Measurements from ENCODE around the gene PRDX4.
A peak's percentile ranks its signal among the peaks of the same experiment; 100 is the strongest.
"Not testable (repeated sequence)": the region's sequence is repeated elsewhere in the genome, so short reads cannot be mapped to it uniquely, and the experiment has no call there.

Gene PRDX4

DNA sequence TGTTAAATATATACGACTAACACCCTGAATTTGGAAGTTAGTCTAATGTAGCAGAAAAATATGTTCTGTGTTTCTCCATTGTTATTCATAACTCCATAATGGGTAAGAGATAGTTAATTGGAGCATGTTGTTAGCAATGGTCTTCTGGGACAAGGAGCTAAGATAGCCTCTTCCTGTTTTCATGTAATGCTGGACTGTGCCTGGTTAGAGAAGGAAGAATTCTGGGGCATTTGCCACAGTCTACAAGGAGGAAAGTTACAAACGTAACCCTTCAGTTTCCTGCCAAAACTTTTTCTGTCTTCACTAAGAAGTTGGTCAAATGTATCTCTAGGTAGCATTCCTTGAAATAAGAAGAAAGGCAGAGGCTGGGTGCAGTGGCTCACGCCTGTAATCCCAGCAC lies 5.8 kb downstream of the PRDX4 start:
- Histone ChIP-seq H3K36me3 (peaks cover 12% of the 10 kb centered on the region), H3K27ac (no peak overlapping the region), H3K4me3 (ENCODE audit: low read depth, low read length) (no peak overlapping the region), H3K27me3 (ENCODE audit: insufficient read depth, low read depth, severe bottlenecking) (peaks cover 7% of the 10 kb centered on the region), H3K9me3 (ENCODE audit: severe bottlenecking) (no peaks in the 10 kb centered on the region)
- no peak for DNase-seq
- TF ChIP-seq, protein P1, sequence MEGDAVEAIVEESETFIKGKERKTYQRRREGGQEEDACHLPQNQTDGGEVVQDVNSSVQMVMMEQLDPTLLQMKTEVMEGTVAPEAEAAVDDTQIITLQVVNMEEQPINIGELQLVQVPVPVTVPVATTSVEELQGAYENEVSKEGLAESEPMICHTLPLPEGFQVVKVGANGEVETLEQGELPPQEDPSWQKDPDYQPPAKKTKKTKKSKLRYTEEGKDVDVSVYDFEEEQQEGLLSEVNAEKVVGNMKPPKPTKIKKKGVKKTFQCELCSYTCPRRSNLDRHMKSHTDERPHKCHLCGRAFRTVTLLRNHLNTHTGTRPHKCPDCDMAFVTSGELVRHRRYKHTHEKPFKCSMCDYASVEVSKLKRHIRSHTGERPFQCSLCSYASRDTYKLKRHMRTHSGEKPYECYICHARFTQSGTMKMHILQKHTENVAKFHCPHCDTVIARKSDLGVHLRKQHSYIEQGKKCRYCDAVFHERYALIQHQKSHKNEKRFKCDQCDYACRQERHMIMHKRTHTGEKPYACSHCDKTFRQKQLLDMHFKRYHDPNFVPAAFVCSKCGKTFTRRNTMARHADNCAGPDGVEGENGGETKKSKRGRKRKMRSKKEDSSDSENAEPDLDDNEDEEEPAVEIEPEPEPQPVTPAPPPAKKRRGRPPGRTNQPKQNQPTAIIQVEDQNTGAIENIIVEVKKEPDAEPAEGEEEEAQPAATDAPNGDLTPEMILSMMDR (IDR thresholded peaks at IDR 0.05; ENCODE audit: low read depth, low read length), result no peak

DNA sequence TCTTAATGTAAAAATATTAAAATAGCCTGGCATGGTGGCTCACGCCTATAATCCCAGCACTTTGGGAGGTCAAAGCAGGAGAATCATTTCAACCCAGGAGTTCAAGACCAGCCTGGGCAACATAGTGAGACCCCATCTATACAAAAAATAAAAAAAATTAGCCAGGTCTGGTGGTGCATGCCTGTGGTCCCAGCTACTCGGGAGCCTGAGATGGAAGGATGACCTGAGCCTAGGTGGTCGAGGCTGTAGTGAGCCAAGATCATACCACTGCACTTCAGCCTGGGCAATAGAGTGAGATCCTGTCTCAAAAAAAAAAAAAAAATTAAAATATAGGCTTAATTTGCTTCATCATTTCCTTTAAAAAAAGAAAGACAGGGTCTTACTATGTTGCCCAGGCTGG lies 9.2 kb downstream of the PRDX4 start:
- H3K27ac ChIP-seq; DNase-seq; H3K27me3 ChIP-seq (ENCODE audit: insufficient read depth, low read depth, severe bottlenecking); H3K9me3 ChIP-seq (ENCODE audit: severe bottlenecking); H3K4me3 ChIP-seq (ENCODE audit: low read depth, low read length): not testable (repeated sequence)
- H3K36me3 ChIP-seq, result peaks cover 16% of the 10 kb centered on the region

DNA sequence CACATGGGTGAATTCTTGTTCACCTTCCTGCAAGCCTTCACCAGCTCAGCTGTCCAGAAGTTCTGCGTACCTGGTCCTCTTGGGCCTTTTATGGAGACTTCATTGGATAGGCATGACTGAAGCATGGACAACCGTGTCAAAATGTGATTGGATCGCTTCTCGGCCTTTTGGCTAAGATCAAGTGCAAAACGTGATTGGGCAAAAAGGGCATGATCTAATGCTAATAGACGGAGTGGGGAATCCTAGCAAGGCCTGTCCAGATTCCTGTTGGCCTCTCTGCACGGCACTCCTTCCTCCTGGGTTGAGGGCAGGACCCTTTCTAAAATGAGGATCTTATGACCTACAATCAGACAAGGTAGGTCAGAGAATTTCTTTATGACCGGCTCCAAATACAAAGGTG lies 24.9 kb downstream of the PRDX4 start:
- no peak for DNase-seq
- no peaks in the 10 kb centered on the region for H3K9me3 ChIP-seq (ENCODE audit: severe bottlenecking)
- no peak overlapping the region for H3K4me3 ChIP-seq (ENCODE audit: low read depth, low read length)
- no peak overlapping the region for H3K27ac ChIP-seq
- TF ChIP-seq, protein P1 (IDR thresholded peaks at IDR 0.05; ENCODE audit: low read depth, low read length), result no peak
- H3K36me3 ChIP-seq, result no peaks in the 10 kb centered on the region
- H3K27me3 ChIP-seq (ENCODE audit: insufficient read depth, low read depth, severe bottlenecking), result peaks cover 8% of the 10 kb centered on the region

DNA sequence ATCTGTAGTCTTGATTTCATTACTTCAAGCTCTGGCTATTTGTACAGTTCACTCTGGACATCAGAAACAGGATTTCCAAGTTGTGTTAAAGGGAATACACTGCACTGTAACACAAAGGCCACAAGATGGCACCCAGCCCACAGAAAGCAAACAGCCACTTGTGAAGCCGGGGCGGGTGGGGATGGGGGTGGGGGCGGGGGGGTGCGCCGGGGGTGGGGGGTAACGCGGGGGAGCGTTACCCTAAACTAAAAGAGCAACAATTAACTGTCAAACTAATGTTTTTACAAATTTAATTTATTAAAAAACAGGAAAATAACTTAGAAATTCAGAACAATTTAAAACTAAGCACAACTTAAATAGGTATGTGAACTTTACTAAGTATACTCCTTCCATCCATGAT lies 27.3 kb downstream of the PRDX4 start:
- no peaks in the 10 kb centered on the region for H3K9me3 ChIP-seq (ENCODE audit: severe bottlenecking)
- no peak overlapping the region for H3K4me3 ChIP-seq (ENCODE audit: low read depth, low read length)
- no peaks in the 10 kb centered on the region for H3K36me3 ChIP-seq
- no peak overlapping the region for H3K27ac ChIP-seq
- DNase-seq, result peak; percentile 37
- peaks cover 5% of the 10 kb centered on the region for H3K27me3 ChIP-seq (ENCODE audit: insufficient read depth, low read depth, severe bottlenecking)
- TF ChIP-seq, protein P1 (IDR thresholded peaks at IDR 0.05; ENCODE audit: low read depth, low read length), result peak; percentile 68

DNA sequence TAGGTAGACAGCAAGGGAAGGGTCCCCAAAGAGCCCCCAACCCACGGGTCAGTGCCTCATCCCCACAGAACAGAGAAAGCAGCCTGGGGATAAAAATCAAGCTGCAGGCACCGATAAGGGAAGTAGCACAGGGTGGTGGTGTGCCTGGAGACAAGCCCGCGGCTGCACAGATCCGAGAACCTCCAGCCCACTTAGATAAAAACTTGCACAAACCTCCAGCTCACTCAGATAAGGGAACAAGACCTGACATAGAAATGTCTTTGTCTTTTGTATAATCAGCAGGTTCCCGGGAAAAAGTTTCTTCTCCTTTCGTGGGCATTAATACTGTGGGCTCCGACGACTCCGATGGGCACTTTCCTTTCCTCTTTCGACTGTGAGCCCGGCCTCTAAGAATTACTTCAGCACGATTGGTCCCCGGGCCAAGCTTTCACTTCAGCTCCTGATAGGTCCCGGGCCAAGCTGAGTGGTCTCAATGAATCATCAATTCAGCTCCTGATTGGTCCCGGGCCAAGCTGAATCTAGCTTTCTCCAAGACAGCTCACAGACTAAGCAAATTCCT lies 32.4 kb downstream of the PRDX4 start:
- H3K27ac ChIP-seq, result no peak overlapping the region
- H3K9me3 ChIP-seq (ENCODE audit: severe bottlenecking), result no peaks in the 10 kb centered on the region
- no peak overlapping the region for H3K4me3 ChIP-seq (ENCODE audit: low read depth, low read length)
- H3K36me3 ChIP-seq, result no peaks in the 10 kb centered on the region; the same call in 1 of the 2 replicates
- DNase-seq, result no peak
- TF ChIP-seq, protein P1 (IDR thresholded peaks at IDR 0.05; ENCODE audit: low read depth, low read length), result no peak
- peaks cover 10% of the 10 kb centered on the region for H3K27me3 ChIP-seq (ENCODE audit: insufficient read depth, low read depth, severe bottlenecking)

DNA sequence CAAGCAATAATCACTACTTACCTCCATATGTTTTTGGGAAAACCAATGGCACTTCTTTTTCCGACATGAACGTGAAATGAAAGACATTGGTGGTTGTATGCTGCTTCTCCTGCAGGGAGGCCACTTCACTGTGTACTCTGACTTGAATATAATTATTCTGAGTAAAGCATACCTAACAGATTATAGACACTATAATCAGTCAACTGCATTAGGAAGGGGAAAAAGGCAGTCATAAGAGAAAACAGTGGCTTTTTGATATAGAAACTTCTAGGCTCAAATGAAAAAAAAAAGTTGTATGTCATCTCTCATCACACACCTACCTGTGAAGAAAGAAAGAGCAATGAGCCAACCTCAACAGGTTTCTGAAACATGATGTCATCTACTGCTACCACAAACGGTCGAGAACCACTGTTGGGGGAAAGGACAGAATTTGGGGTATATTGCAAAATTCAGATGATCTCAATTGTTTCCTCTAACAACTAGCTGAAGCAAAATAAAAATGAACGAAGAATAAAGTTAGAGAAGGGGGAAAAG lies 37.4 kb downstream of the PRDX4 start:
- Histone ChIP-seq H3K9me3 (ENCODE audit: severe bottlenecking) (no peaks in the 10 kb centered on the region), H3K27me3 (ENCODE audit: insufficient read depth, low read depth, severe bottlenecking) (peaks cover 10% of the 10 kb centered on the region), H3K4me3 (ENCODE audit: low read depth, low read length) (no peak overlapping the region), H3K36me3 (peaks cover 6% of the 10 kb centered on the region), H3K27ac (no peak overlapping the region)
- DNase-seq, result no peak
- TF ChIP-seq, protein P1 (IDR thresholded peaks at IDR 0.05; ENCODE audit: low read depth, low read length), result no peak

Data from WERI-Rb-1 (cell line).